Measurements from ENCODE around the gene SPAG7. TPM values are rescaled to one million over a fixed set of nuclear protein-coding genes. Genes with fewer than 3 reads are reported as not detected.

The SPAG7 gene
- total RNA-seq, 1 experiment from 2014 or later = 23.1 TPM

DNA sequence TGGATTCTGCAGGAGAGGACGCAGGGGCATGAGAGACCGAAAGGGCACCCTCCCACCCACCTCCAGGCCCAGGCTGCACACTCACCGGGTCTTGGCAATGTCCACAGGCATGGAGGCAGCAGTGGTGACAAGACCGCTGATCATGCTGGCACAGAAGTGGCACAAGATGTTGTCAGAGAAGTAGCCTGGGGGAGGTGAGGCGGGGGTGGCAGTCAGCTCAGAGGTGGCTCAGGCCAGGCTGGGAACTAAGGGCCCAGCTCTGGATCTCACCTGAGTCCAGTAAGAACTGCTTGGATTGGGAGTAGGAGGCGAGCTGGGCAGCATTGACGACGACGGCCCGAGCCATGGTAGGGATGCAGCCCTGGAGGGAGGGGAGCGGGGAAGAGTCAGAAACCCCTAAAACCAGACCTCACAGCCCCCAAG is 29.5 kb downstream of the SPAG7 start:
- intact Hi-C loops (cut with micrococcal nuclease; ENCODE audit: unreplicated experiment) = no loop called here
- no peak overlapping the region for H3K4me3 ChIP-seq (ENCODE audit: low read depth, low read length)
- ChIA-PET POLR2A (no interaction called here), CTCF (no interaction called here)
- no peaks in the 10 kb centered on the region for H3K27me3 ChIP-seq (replicated peaks; ENCODE audit: control insufficient read depth, insufficient read depth, low read length)
- no TSS peak for BruUV-seq (replicated peaks)
- no peaks in the 10 kb centered on the region for H3K9me3 ChIP-seq
- DNase-seq = no peak
- H3K27me3 Mint-ChIP-seq (ENCODE audit: insufficient read depth, unreplicated experiment) = no peaks in the 10 kb centered on the region
- peaks cover 17% of the 10 kb centered on the region for H3K36me3 Mint-ChIP-seq (ENCODE audit: insufficient read depth, unreplicated experiment)
- H3K36me3 ChIP-seq (ENCODE audit: control insufficient read depth, insufficient read depth, low read length) = no peaks in the 10 kb centered on the region
- TF ChIP-seq, protein P1, sequence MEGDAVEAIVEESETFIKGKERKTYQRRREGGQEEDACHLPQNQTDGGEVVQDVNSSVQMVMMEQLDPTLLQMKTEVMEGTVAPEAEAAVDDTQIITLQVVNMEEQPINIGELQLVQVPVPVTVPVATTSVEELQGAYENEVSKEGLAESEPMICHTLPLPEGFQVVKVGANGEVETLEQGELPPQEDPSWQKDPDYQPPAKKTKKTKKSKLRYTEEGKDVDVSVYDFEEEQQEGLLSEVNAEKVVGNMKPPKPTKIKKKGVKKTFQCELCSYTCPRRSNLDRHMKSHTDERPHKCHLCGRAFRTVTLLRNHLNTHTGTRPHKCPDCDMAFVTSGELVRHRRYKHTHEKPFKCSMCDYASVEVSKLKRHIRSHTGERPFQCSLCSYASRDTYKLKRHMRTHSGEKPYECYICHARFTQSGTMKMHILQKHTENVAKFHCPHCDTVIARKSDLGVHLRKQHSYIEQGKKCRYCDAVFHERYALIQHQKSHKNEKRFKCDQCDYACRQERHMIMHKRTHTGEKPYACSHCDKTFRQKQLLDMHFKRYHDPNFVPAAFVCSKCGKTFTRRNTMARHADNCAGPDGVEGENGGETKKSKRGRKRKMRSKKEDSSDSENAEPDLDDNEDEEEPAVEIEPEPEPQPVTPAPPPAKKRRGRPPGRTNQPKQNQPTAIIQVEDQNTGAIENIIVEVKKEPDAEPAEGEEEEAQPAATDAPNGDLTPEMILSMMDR (IDR thresholded peaks at IDR 0.05; ENCODE audit: insufficient read depth in 1 of 2, low read depth in 1 of 2, low read length in 1 of 2, severe bottlenecking in 1 of 2, unreplicated experiment in 1 of 2) = no peak
- H3K4me1 ChIP-seq = no peaks in the 10 kb centered on the region
- H3K9me3 Mint-ChIP-seq (ENCODE audit: unreplicated experiment) = no peaks in the 10 kb centered on the region
- H3K4me3 Mint-ChIP-seq (ENCODE audit: unreplicated experiment) = peak overlapping the region; percentile 87
- no peak overlapping the region for H3K27ac Mint-ChIP-seq (ENCODE audit: unreplicated experiment)
- H3K4me1 Mint-ChIP-seq (ENCODE audit: low read depth, unreplicated experiment) = peaks cover 5% of the 10 kb centered on the region

DNA sequence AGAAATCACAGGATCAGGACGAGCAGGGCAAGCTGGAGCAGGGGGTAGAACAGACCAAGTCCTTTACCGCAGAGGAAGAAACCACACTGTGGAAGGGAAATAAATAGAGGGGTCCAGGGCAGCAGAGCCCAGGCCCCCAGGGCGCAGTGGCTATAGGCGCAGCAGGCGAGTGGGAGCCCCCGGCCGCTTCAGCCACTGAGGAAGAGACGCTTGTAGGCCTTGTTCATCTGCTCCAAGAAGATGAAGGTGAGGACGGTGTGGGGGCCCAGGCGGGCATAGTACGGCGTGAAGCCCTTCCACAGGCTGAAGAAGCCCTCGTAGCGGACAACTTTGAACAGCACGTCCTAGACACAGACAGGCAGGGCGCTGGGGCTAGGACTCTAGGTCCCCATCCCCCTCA is 30.1 kb downstream of the SPAG7 start:
- TF ChIP-seq, protein P1 (IDR thresholded peaks at IDR 0.05; ENCODE audit: insufficient read depth in 1 of 2, low read depth in 1 of 2, low read length in 1 of 2, severe bottlenecking in 1 of 2, unreplicated experiment in 1 of 2) = no peak
- H3K36me3 Mint-ChIP-seq (ENCODE audit: insufficient read depth, unreplicated experiment) = peaks cover 12% of the 10 kb centered on the region
- H3K4me3 Mint-ChIP-seq (ENCODE audit: unreplicated experiment) = no peak overlapping the region
- H3K4me1 Mint-ChIP-seq (ENCODE audit: low read depth, unreplicated experiment) = peaks cover 5% of the 10 kb centered on the region
- BruUV-seq (replicated peaks) = no TSS peak
- CTCF ChIA-PET = no interaction called here
- Histone ChIP-seq H3K36me3 (ENCODE audit: control insufficient read depth, insufficient read depth, low read length) (no peaks in the 10 kb centered on the region), H3K27me3 (replicated peaks; ENCODE audit: control insufficient read depth, insufficient read depth, low read length) (no peaks in the 10 kb centered on the region), H3K9me3 (no peaks in the 10 kb centered on the region), H3K4me1 (no peaks in the 10 kb centered on the region), H3K4me3 (ENCODE audit: low read depth, low read length) (no peak overlapping the region)
- POLR2A ChIA-PET = no interaction called here
- no peaks in the 10 kb centered on the region for H3K9me3 Mint-ChIP-seq (ENCODE audit: unreplicated experiment)
- no peaks in the 10 kb centered on the region for H3K27me3 Mint-ChIP-seq (ENCODE audit: insufficient read depth, unreplicated experiment)
- H3K27ac Mint-ChIP-seq (ENCODE audit: unreplicated experiment) = no peak overlapping the region
- DNase-seq = no peak
- intact Hi-C loops (cut with micrococcal nuclease; ENCODE audit: unreplicated experiment) = no loop called here

DNA sequence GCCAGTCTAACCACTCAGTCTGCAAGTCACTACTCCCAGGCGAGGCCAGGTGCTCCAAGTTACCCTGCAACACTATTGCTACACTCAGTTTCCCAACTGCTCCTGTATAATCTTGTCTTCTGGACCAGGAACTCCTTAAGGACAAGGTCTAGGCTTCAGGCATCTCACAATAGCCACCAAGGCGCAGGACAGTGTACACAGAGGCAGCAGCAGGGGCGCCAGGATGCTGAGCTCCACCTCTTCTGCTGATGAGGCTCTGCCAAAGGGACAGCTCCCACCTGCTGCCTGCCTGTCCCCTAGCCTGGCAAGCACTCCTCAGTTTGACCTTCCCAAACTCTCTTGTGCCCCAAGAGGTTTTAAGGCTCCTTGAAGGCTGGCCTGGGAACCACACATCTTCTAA is 31.2 kb downstream of the SPAG7 start:
- Histone ChIP-seq H3K36me3 (ENCODE audit: control insufficient read depth, insufficient read depth, low read length) (no peaks in the 10 kb centered on the region), H3K4me3 (ENCODE audit: low read depth, low read length) (no peak overlapping the region), H3K9me3 (no peaks in the 10 kb centered on the region), H3K4me1 (no peaks in the 10 kb centered on the region), H3K27me3 (replicated peaks; ENCODE audit: control insufficient read depth, insufficient read depth, low read length) (no peaks in the 10 kb centered on the region)
- Mint-ChIP-seq H3K4me1 (ENCODE audit: low read depth, unreplicated experiment) (peaks cover 5% of the 10 kb centered on the region), H3K27ac (ENCODE audit: unreplicated experiment) (no peak overlapping the region), H3K4me3 (ENCODE audit: unreplicated experiment) (no peak overlapping the region), H3K9me3 (ENCODE audit: unreplicated experiment) (no peaks in the 10 kb centered on the region), H3K36me3 (ENCODE audit: insufficient read depth, unreplicated experiment) (peaks cover 15% of the 10 kb centered on the region), H3K27me3 (ENCODE audit: insufficient read depth, unreplicated experiment) (no peaks in the 10 kb centered on the region)
- ChIA-PET POLR2A (no interaction called here), CTCF (no interaction called here)
- BruUV-seq (replicated peaks) = no TSS peak
- TF ChIP-seq, protein P1 (IDR thresholded peaks at IDR 0.05; ENCODE audit: insufficient read depth in 1 of 2, low read depth in 1 of 2, low read length in 1 of 2, severe bottlenecking in 1 of 2, unreplicated experiment in 1 of 2) = no peak
- no peak for DNase-seq
- intact Hi-C loops (cut with micrococcal nuclease; ENCODE audit: unreplicated experiment) = no loop called here

All from Caco-2 (cell line).